ENCODE measurements around the gene ZNF746. TPM values are rescaled to one million over a fixed set of nuclear protein-coding genes. Genes with fewer than 3 reads are reported as not detected.

The ZNF746 gene
- polyA plus RNA-seq, 1 donor (not counting 4 experiments of a cell fraction or from before 2014, with no cell fraction given): 7.0 TPM

GRCh38 chr7:149463500-149464161, 34.0 kb downstream of the ZNF746 start:
- Histone ChIP-seq H3K9ac (ENCODE audit: control insufficient read depth, extremely low read depth, insufficient read depth, low read length) (no peak overlapping the region), H2AFZ (ENCODE audit: control insufficient read depth, low read length) (no peak overlapping the region), H3K9me3 (ENCODE audit: control insufficient read depth, low read depth, low read length) (no peaks in the 10 kb centered on the region), H4K20me1 (ENCODE audit: control insufficient read depth, extremely low read depth, insufficient read depth, low read length) (no peaks in the 10 kb centered on the region), H3K27me3 (ENCODE audit: control insufficient read depth, extremely low read depth, insufficient read depth, low read length) (no peaks in the 10 kb centered on the region), H3K36me3 (ENCODE audit: control insufficient read depth in 2 of 2, extremely low read depth in 1 of 2, insufficient read depth in 2 of 2, low read length in 2 of 2) (no peaks in the 10 kb centered on the region), H3K4me2 (ENCODE audit: control insufficient read depth, extremely low read depth, insufficient read depth, low read depth, low read length) (no peak overlapping the region), H3K27ac (ENCODE audit: control insufficient read depth, insufficient read depth, low read length) (no peak overlapping the region), H3K79me2 (ENCODE audit: control insufficient read depth, insufficient read depth, low read length) (peaks cover 11% of the 10 kb centered on the region), H3K4me1 (ENCODE audit: control insufficient read depth, extremely low read depth, insufficient read depth, low read length) (peaks cover 6% of the 10 kb centered on the region), H3K9me1 (ENCODE audit: control insufficient read depth, extremely low read depth, insufficient read depth, low read length) (no peaks in the 10 kb centered on the region), H3K4me3 (ENCODE audit: control insufficient read depth in 2 of 3, extremely low read depth in 1 of 3, insufficient read depth in 2 of 3, low read depth in 1 of 3, low read length in 3 of 3) (no peak overlapping the region)
- no peak for FAIRE-seq
- TF ChIP-seq, protein P1, sequence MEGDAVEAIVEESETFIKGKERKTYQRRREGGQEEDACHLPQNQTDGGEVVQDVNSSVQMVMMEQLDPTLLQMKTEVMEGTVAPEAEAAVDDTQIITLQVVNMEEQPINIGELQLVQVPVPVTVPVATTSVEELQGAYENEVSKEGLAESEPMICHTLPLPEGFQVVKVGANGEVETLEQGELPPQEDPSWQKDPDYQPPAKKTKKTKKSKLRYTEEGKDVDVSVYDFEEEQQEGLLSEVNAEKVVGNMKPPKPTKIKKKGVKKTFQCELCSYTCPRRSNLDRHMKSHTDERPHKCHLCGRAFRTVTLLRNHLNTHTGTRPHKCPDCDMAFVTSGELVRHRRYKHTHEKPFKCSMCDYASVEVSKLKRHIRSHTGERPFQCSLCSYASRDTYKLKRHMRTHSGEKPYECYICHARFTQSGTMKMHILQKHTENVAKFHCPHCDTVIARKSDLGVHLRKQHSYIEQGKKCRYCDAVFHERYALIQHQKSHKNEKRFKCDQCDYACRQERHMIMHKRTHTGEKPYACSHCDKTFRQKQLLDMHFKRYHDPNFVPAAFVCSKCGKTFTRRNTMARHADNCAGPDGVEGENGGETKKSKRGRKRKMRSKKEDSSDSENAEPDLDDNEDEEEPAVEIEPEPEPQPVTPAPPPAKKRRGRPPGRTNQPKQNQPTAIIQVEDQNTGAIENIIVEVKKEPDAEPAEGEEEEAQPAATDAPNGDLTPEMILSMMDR (optimal IDR thresholded peaks at IDR 0.05 in 1 of 3, IDR thresholded peaks at IDR 0.05 in 1 of 3, conservative IDR thresholded peaks at IDR 0.05 in 1 of 3; ENCODE audit: extremely low read depth in 1 of 3, insufficient read depth in 2 of 3, low read length in 3 of 3): no peak
- no peak for TF ChIP-seq EZH2 (IDR thresholded peaks at IDR 0.05; ENCODE audit: low read length)
- dilution Hi-C loops (cut with MboI; ENCODE audit: extremely low pct_ligation_motif_present, low sequenced_read_pairs): no loop called here
- DNase-seq (ENCODE audit: low read depth, low spot score): no peak

- H2AFZ ChIP-seq (ENCODE audit: control insufficient read depth, low read length): no peak overlapping the region
- peaks cover 24% of the 10 kb centered on the region for H3K79me2 ChIP-seq (ENCODE audit: control insufficient read depth, insufficient read depth, low read length)
- DNase-seq (ENCODE audit: low read depth, low spot score) (no peak), FAIRE-seq (no peak)
- no peaks in the 10 kb centered on the region for H3K9me3 ChIP-seq (ENCODE audit: control insufficient read depth, low read depth, low read length)
- H3K4me2 ChIP-seq (ENCODE audit: control insufficient read depth, extremely low read depth, insufficient read depth, low read depth, low read length): no peak overlapping the region
- no peaks in the 10 kb centered on the region for H3K27me3 ChIP-seq (ENCODE audit: control insufficient read depth, extremely low read depth, insufficient read depth, low read length)
- no peaks in the 10 kb centered on the region for H3K9me1 ChIP-seq (ENCODE audit: control insufficient read depth, extremely low read depth, insufficient read depth, low read length)
- H3K4me1 ChIP-seq (ENCODE audit: control insufficient read depth, extremely low read depth, insufficient read depth, low read length): peaks cover 8% of the 10 kb centered on the region
- H3K27ac ChIP-seq (ENCODE audit: control insufficient read depth, insufficient read depth, low read length): no peak overlapping the region
- no peak overlapping the region for H3K4me3 ChIP-seq (ENCODE audit: control insufficient read depth in 2 of 3, extremely low read depth in 1 of 3, insufficient read depth in 2 of 3, low read depth in 1 of 3, low read length in 3 of 3)
- no peaks in the 10 kb centered on the region for H4K20me1 ChIP-seq (ENCODE audit: control insufficient read depth, extremely low read depth, insufficient read depth, low read length)
- H3K36me3 ChIP-seq (ENCODE audit: control insufficient read depth in 2 of 2, extremely low read depth in 1 of 2, insufficient read depth in 2 of 2, low read length in 2 of 2): no peaks in the 10 kb centered on the region
- TF ChIP-seq EZH2 (IDR thresholded peaks at IDR 0.05; ENCODE audit: low read length): no peak
- TF ChIP-seq, protein P1 (optimal IDR thresholded peaks at IDR 0.05 in 1 of 3, IDR thresholded peaks at IDR 0.05 in 1 of 3, conservative IDR thresholded peaks at IDR 0.05 in 1 of 3; ENCODE audit: extremely low read depth in 1 of 3, insufficient read depth in 2 of 3, low read length in 3 of 3): no peak
- H3K9ac ChIP-seq (ENCODE audit: control insufficient read depth, extremely low read depth, insufficient read depth, low read length): no peak overlapping the region
- dilution Hi-C loops (cut with MboI; ENCODE audit: extremely low pct_ligation_motif_present, low sequenced_read_pairs): no loop called here
Observed at GRCh38 chr7:149462101-149462520, 35.5 kb downstream of the ZNF746 start.

Measured in keratinocyte (primary cell).